Measurements from ENCODE around the gene WWOX.

Gene WWOX

DNA sequence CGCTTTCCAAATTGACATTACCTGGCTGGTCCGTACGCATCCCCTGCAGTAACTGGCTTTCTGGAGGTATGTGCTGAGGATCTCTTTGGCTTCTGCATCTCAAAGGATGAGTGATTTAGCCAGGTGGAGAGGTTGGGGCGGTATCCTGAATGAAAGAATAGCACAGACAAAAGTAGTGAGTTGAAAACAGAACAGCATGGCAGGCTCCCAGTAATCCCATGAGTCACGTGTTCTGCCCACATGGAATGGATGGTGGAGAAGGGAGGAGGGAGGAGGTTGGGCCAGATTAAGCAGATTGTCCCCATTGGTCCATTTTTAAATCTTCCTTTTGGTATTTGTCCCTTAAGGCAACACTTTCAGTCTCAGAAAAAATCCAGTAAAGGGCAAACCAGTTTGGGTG lies 176.0 kb downstream of the WWOX start:
- no peak for TF ChIP-seq POLR2AphosphoS5 (IDR thresholded peaks at IDR 0.05; ENCODE audit: low read depth, low read length)
- no peak for TF ChIP-seq SIN3A (IDR thresholded peaks at IDR 0.05; ENCODE audit: borderline replicate concordance, insufficient read depth, low read length)
- no peak for TF ChIP-seq TAF1 (IDR thresholded peaks at IDR 0.05; ENCODE audit: borderline replicate concordance, insufficient read depth, low read length)
- TF ChIP-seq, protein P1, sequence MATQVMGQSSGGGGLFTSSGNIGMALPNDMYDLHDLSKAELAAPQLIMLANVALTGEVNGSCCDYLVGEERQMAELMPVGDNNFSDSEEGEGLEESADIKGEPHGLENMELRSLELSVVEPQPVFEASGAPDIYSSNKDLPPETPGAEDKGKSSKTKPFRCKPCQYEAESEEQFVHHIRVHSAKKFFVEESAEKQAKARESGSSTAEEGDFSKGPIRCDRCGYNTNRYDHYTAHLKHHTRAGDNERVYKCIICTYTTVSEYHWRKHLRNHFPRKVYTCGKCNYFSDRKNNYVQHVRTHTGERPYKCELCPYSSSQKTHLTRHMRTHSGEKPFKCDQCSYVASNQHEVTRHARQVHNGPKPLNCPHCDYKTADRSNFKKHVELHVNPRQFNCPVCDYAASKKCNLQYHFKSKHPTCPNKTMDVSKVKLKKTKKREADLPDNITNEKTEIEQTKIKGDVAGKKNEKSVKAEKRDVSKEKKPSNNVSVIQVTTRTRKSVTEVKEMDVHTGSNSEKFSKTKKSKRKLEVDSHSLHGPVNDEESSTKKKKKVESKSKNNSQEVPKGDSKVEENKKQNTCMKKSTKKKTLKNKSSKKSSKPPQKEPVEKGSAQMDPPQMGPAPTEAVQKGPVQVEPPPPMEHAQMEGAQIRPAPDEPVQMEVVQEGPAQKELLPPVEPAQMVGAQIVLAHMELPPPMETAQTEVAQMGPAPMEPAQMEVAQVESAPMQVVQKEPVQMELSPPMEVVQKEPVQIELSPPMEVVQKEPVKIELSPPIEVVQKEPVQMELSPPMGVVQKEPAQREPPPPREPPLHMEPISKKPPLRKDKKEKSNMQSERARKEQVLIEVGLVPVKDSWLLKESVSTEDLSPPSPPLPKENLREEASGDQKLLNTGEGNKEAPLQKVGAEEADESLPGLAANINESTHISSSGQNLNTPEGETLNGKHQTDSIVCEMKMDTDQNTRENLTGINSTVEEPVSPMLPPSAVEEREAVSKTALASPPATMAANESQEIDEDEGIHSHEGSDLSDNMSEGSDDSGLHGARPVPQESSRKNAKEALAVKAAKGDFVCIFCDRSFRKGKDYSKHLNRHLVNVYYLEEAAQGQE (IDR thresholded peaks at IDR 0.05; ENCODE audit: insufficient read depth in 1 of 2, low read depth in 2 of 2, low read length in 2 of 2), result no peak
- TF ChIP-seq FOXP2 (optimal IDR thresholded peaks at IDR 0.05; ENCODE audit: borderline replicate concordance, extremely low read depth, extremely low read length, insufficient read depth), result no peak

DNA sequence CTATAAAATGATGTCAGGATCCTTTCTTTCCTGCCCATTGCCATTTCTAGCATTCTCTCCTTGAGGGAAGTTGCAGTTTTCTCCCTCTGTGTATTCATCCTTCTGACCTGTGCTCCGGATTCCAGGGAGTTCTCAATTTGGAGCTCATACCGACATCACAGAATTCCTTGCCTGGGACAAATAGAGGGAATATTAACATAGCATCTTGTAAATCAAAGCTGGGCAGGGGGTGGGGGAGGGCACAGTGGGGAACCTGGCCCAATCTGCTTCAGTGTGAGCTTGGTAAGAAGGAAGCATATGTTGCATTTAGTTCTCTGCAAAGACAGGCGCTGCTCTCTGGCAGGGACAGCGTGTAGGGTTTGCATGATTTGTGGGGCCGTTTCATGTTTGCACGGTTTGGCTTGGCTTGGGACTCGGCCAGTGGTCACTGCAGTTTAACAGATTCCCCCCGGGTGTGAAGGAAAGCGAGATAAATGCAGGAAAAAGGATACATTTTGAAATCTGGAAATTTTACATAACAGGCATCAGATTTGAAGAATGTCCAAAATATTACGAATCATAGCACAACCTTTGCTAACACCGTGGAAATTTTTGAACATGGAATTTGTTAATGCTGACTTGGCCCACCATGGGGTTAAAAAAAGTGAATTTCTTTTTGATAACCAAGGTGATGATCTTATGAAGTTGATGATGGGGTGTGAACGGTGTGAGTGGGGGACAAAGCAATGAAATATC lies 178.0 kb downstream of the WWOX start:
- TF ChIP-seq TAF1 (IDR thresholded peaks at IDR 0.05; ENCODE audit: borderline replicate concordance, insufficient read depth, low read length), result no peak
- TF ChIP-seq, protein P1 (IDR thresholded peaks at IDR 0.05; ENCODE audit: insufficient read depth in 1 of 2, low read depth in 2 of 2, low read length in 2 of 2), result no peak
- TF ChIP-seq FOXP2 (optimal IDR thresholded peaks at IDR 0.05; ENCODE audit: borderline replicate concordance, extremely low read depth, extremely low read length, insufficient read depth), result no peak
- TF ChIP-seq SIN3A (IDR thresholded peaks at IDR 0.05; ENCODE audit: borderline replicate concordance, insufficient read depth, low read length), result no peak
- no peak for TF ChIP-seq POLR2AphosphoS5 (IDR thresholded peaks at IDR 0.05; ENCODE audit: low read depth, low read length)

DNA sequence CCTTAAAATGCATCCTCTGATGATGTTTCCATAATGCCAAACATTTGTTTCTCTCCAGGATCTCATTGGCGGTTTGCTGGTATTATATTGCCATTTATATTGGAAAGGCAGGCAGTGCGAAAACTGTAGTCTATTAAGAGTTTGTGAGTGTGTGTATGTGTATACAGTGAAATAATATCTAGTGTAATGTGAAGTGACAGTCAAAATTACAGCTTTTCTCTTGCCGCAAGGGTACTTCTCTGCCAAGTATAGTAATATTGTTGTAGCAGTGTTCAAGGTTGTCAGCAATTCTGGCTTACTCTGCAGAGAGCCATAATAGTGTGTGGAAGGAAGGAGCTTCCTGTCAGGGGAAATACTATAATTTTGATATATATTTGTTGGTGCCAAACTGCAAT lies 178.6 kb downstream of the WWOX start:
- no peak for TF ChIP-seq POLR2AphosphoS5 (IDR thresholded peaks at IDR 0.05; ENCODE audit: low read depth, low read length)
- TF ChIP-seq SIN3A (IDR thresholded peaks at IDR 0.05; ENCODE audit: borderline replicate concordance, insufficient read depth, low read length), result no peak
- TF ChIP-seq, protein P1 (IDR thresholded peaks at IDR 0.05; ENCODE audit: insufficient read depth in 1 of 2, low read depth in 2 of 2, low read length in 2 of 2), result no peak
- TF ChIP-seq FOXP2 (optimal IDR thresholded peaks at IDR 0.05; ENCODE audit: borderline replicate concordance, extremely low read depth, extremely low read length, insufficient read depth), result no peak
- TF ChIP-seq TAF1 (IDR thresholded peaks at IDR 0.05; ENCODE audit: borderline replicate concordance, insufficient read depth, low read length), result no peak

DNA sequence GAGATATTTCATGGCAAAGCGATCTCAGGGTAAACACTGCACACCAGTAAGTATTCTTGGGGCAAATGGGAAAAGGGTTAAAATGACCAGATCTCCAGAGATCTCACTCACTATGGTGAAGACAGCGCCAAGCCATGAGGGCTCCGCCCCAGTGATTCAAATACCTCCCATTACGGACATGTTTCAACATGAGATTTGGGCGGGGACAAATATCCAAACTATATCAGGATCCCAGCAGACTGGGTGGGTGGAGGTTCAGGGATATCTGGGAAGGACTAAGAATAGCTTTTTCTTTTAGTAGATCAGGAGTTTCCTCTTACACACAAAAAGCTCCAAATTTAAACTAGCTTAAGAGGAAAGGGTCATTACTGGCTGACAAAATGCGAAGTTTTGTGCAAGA lies 181.7 kb downstream of the WWOX start:
- TF ChIP-seq FOXP2 (optimal IDR thresholded peaks at IDR 0.05; ENCODE audit: borderline replicate concordance, extremely low read depth, extremely low read length, insufficient read depth) (no peak), SIN3A (IDR thresholded peaks at IDR 0.05; ENCODE audit: borderline replicate concordance, insufficient read depth, low read length) (no peak), POLR2AphosphoS5 (IDR thresholded peaks at IDR 0.05; ENCODE audit: low read depth, low read length) (no peak), TAF1 (IDR thresholded peaks at IDR 0.05; ENCODE audit: borderline replicate concordance, insufficient read depth, low read length) (no peak)
- TF ChIP-seq, protein P1 (IDR thresholded peaks at IDR 0.05; ENCODE audit: insufficient read depth in 1 of 2, low read depth in 2 of 2, low read length in 2 of 2), result no peak
